ENCODE data around the gene FARS2.

The FARS2 gene

GRCh38 chr6:5435449-5435848 lies 174.1 kb downstream of the FARS2 start:
- DNase-seq, result no peak

GRCh38 chr6:5438922-5439584 lies 177.7 kb downstream of the FARS2 start:
- no peak for DNase-seq

- no peak for DNase-seq
Observed at GRCh38 chr6:5439749-5440148, 178.4 kb downstream of the FARS2 start.

- no peak for DNase-seq
Observed at GRCh38 chr6:5442319-5442718, 181.0 kb downstream of the FARS2 start.

GRCh38 chr6:5442916-5443315 lies 181.6 kb downstream of the FARS2 start:
- DNase-seq, result no peak

GRCh38 chr6:5443491-5443890 lies 182.2 kb downstream of the FARS2 start:
- DNase-seq, result no peak

- DNase-seq, result no peak
Observed at GRCh38 chr6:5446362-5447075, 185.2 kb downstream of the FARS2 start.

GRCh38 chr6:5447921-5448320 lies 186.6 kb downstream of the FARS2 start:
- DNase-seq, result no peak

GRCh38 chr6:5450073-5450472 lies 188.8 kb downstream of the FARS2 start:
- DNase-seq, result peak; percentile 7

GRCh38 chr6:5453546-5453945 lies 192.2 kb downstream of the FARS2 start:
- no peak for DNase-seq

GRCh38 chr6:5455142-5455541 lies 193.8 kb downstream of the FARS2 start:
- no peak for DNase-seq

- DNase-seq, result no peak
Observed at GRCh38 chr6:5457041-5457440, 195.7 kb downstream of the FARS2 start.

- DNase-seq, result no peak
Observed at GRCh38 chr6:5457983-5458683, 196.8 kb downstream of the FARS2 start.

GRCh38 chr6:5459346-5459745 lies 198.0 kb downstream of the FARS2 start:
- DNase-seq, result no peak

- no peak for DNase-seq
Observed at GRCh38 chr6:5461365-5461764, 200.1 kb downstream of the FARS2 start.

GRCh38 chr6:5462856-5463255 lies 201.5 kb downstream of the FARS2 start:
- DNase-seq, result no peak

- no peak for DNase-seq
Observed at GRCh38 chr6:5463690-5464089, 202.4 kb downstream of the FARS2 start.

GRCh38 chr6:5464099-5464885 lies 203.0 kb downstream of the FARS2 start:
- DNase-seq, result no peak

- DNase-seq, result no peak
Observed at GRCh38 chr6:5466281-5467136, 205.2 kb downstream of the FARS2 start.

GRCh38 chr6:5468586-5468985 lies 207.3 kb downstream of the FARS2 start:
- no peak for DNase-seq

GRCh38 chr6:5469101-5469846 lies 208.0 kb downstream of the FARS2 start:
- DNase-seq, result no peak

GRCh38 chr6:5471044-5471443 lies 209.7 kb downstream of the FARS2 start:
- DNase-seq, result peak; percentile 52
